HepG2 (cell line): ENCODE results near the gene CACNA1C. TPM values are rescaled to one million over a fixed set of nuclear protein-coding genes. Genes with fewer than 3 reads are reported as not detected.

ENCODE experiments used
- ATF2 ChIP-seq: sonication (generic); formaldehyde crosslinking; IDR thresholded peaks from 2 replicates; pipeline ENCODE4 v1.4.0; 2020; ENCODE audit warnings: missing genetic modification reagents
- DNMT1 ChIP-seq: sonication (generic); formaldehyde crosslinking; IDR thresholded peaks from 2 replicates; pipeline ENCODE4 v1.5.1; 2020; ENCODE audit warnings: mild to moderate bottlenecking, missing genetic modification reagents
- GABPA ChIP-seq, 2 experiments: IDR thresholded peaks; 2 replicates each; pipeline ENCODE4 v1.6.1; 2011 to 2016; ENCODE audit warnings: low read depth in 2 of 2, low read length in 1 of 2, missing biosample characterization in 1 of 2, missing genetic modification characterization in 1 of 2
- LBX2 ChIP-seq: sonication (generic); formaldehyde crosslinking; IDR thresholded peaks from 2 replicates; pipeline ENCODE4 v1.5.0; 2020; ENCODE audit warnings: missing genetic modification reagents, mild to moderate bottlenecking, borderline replicate concordance
- POGZ ChIP-seq: sonication (generic); formaldehyde crosslinking; IDR thresholded peaks from 2 replicates; pipeline ENCODE4 v1.4.0; 2020; ENCODE audit warnings: mild to moderate bottlenecking, missing genetic modification reagents
- SKIL ChIP-seq: sonication (generic); formaldehyde crosslinking; IDR thresholded peaks from 2 replicates; pipeline ENCODE4 v1.8.0; 2022; ENCODE audit warnings: missing genetic modification reagents, mild to moderate bottlenecking, moderate library complexity, borderline replicate concordance
- ZBTB38 ChIP-seq: sonication (generic); formaldehyde crosslinking; IDR thresholded peaks from 2 replicates; pipeline ENCODE4 v1.5.1; 2020; ENCODE audit warnings: mild to moderate bottlenecking, missing genetic modification reagents
- ZNF121 ChIP-seq: sonication (generic); formaldehyde crosslinking; IDR thresholded peaks from 2 replicates; pipeline ENCODE4 v1.5.0; 2020; ENCODE audit warnings: mild to moderate bottlenecking, missing genetic modification reagents
- ZNF326 ChIP-seq: sonication (generic); formaldehyde crosslinking; IDR thresholded peaks from 2 replicates; pipeline ENCODE4 v1.4.0; 2020; ENCODE audit warnings: missing genetic modification reagents, borderline replicate concordance
- polyA plus RNA-seq, 8 experiments: library from polyadenylated mRNA; depleted of rRNA in 3 of 8; stranded (reverse) in 7 of 8; unstranded in 1 of 8; fragments of >200 nt; fragmentation: Illumina TruSeq in 4 of 8; extraction: Trizol in 4 of 8; gene quantifications; 2 replicates each; pipeline versions ENCODE4 v1.2.1 to v1.2.3, GENCODE V29; 2011 to 2016; ENCODE audit warnings: low read depth in 4 of 8, missing spikeins in 1 of 8, mixed read lengths in 1 of 8; ENCODE audit not compliant: insufficient read depth in 1 of 8
- total RNA-seq, 5 experiments: library from RNA; depleted of rRNA; stranded (reverse); fragments of >200 nt; fragmentation: Illumina TruSeq; extraction: Trizol; gene quantifications; 2 replicates each; pipeline ENCODE4 v1.2.3, GENCODE V29; 2016; ENCODE audit warnings: low read depth in 1 of 5

The CACNA1C gene
- total and polyA plus RNA-seq, 2 of the 13 experiments (the other 11 are each of a cell fraction or from before 2014, with no cell fraction given): not detected

- TF ChIP-seq SKIL (CRISPR knock-in tag) (no peak), ATF2 (no peak), DNMT1 (CRISPR knock-in tag) (no peak), POGZ (no peak), LBX2 (CRISPR knock-in tag) (no peak), ZBTB38 (CRISPR knock-in tag) (no peak), ZNF326 (CRISPR knock-in tag) (no peak), GABPA (IDR thresholded peaks at IDR 0.05; ENCODE audit: low read depth, low read length) (no peak), GABPA (CRISPR knock-in tag; IDR thresholded peaks at IDR 0.05; ENCODE audit: low read depth) (no peak), ZNF121 (CRISPR knock-in tag) (no peak)
These were observed 65.9 kb downstream of the CACNA1C start (continued) for GRCh38 chr12:2118481-2119255.
